ENCODE measurements around the gene CEBPZ. TPM values are rescaled to one million over a fixed set of nuclear protein-coding genes. Genes with fewer than 3 reads are reported as not detected.
A peak's percentile ranks its signal among the peaks of the same experiment; 100 is the strongest.

The CEBPZ gene
- total RNA-seq, 1 donor from 2014 or later, result 28.2 TPM

DNA sequence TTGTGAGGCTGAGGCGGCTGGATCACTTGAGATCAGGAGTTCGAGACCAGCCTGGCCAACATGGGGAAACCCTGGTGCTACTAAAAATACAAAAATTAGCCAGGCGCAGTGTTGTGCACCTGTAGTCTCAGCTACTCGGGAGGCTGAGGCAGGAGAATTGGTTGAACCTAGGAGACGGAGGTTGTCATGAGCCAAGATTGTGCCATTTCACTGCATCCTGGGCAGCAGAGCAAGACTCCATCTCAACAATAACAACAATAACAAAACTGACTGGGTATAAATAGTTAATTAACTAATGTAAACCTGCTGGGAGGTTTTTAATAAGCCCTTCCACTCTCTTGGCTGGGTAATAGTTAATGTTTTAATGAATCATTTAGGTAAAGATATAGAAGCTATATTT lies 50.8 kb downstream of the CEBPZ start:
- Mint-ChIP-seq H3K27ac (ENCODE audit: unreplicated experiment) (no peak overlapping the region), H3K27me3 (ENCODE audit: unreplicated experiment) (peaks cover 14% of the 10 kb centered on the region), H3K36me3 (ENCODE audit: unreplicated experiment) (no peaks in the 10 kb centered on the region), H3K9me3 (ENCODE audit: unreplicated experiment) (no peaks in the 10 kb centered on the region), H3K4me1 (ENCODE audit: unreplicated experiment) (no peaks in the 10 kb centered on the region), H3K4me3 (ENCODE audit: unreplicated experiment) (no peak overlapping the region)
- DNase-seq (ENCODE audit: extremely low spot score, unreplicated experiment), result no peak
- no peak for TF ChIP-seq CTCF (IDR thresholded peaks at IDR 0.05)

DNA sequence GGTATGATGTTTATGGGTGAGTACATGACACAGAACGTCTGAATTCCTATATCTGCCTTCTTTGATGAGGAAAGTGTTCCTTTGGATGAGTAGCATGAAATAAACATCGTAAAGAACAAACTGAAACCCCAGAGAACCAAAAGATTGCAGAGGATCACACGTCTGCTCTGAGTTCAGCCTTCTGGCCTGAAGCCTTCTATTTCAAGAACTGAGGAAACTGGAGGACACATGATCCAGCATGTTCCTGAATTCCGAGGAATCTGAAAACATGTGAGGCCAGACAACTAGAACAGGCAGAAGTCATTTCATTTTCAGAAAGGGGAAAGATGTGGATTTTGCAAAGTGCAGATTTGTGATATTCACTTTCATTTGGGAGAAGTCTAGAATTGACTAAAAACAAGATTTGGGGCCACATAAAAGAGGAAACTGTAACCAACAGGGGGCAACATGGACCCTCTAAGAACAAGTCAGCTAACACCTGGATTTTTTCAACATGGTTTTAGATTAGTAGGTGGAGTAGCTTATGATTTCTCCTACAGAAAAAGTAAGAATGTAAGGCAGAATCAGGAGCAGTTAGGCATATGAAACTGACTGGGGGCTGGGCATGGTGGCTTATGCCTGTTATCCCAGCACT lies 51.3 kb downstream of the CEBPZ start:
- Mint-ChIP-seq H3K27me3 (ENCODE audit: unreplicated experiment) (peaks cover 14% of the 10 kb centered on the region), H3K4me1 (ENCODE audit: unreplicated experiment) (no peaks in the 10 kb centered on the region), H3K9me3 (ENCODE audit: unreplicated experiment) (no peaks in the 10 kb centered on the region), H3K27ac (ENCODE audit: unreplicated experiment) (no peak overlapping the region), H3K4me3 (ENCODE audit: unreplicated experiment) (no peak overlapping the region), H3K36me3 (ENCODE audit: unreplicated experiment) (no peaks in the 10 kb centered on the region)
- no peak for DNase-seq (ENCODE audit: extremely low spot score, unreplicated experiment)
- no peak for TF ChIP-seq CTCF (IDR thresholded peaks at IDR 0.05)

DNA sequence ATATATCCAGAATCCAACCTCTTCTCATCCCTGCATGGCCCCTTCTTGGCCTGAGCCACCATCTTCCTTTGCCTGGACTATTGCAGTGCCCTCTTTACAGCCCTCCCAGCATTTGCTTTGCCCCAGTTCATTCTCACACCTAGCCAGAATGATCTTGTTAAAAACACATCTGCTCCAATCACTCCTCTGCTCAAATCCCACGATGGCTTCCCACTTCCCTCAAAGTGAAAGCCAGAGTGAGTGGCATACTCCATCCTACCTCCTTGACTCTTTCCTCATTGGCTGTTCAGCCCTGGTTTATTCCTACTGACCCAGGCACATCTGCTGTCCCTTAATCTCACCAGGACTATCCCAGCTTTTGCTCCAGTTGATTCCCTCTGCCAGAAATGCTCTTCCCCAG lies 57.7 kb downstream of the CEBPZ start:
- H3K9me3 Mint-ChIP-seq (ENCODE audit: unreplicated experiment), result no peaks in the 10 kb centered on the region
- H3K4me1 Mint-ChIP-seq (ENCODE audit: unreplicated experiment), result no peaks in the 10 kb centered on the region
- peak; percentile 36 for DNase-seq (ENCODE audit: extremely low spot score, unreplicated experiment)
- H3K27ac Mint-ChIP-seq (ENCODE audit: unreplicated experiment), result no peak overlapping the region
- H3K36me3 Mint-ChIP-seq (ENCODE audit: unreplicated experiment), result no peaks in the 10 kb centered on the region
- no peaks in the 10 kb centered on the region for H3K27me3 Mint-ChIP-seq (ENCODE audit: unreplicated experiment)
- no peak overlapping the region for H3K4me3 Mint-ChIP-seq (ENCODE audit: unreplicated experiment)
- no peak for TF ChIP-seq CTCF (IDR thresholded peaks at IDR 0.05)

DNA sequence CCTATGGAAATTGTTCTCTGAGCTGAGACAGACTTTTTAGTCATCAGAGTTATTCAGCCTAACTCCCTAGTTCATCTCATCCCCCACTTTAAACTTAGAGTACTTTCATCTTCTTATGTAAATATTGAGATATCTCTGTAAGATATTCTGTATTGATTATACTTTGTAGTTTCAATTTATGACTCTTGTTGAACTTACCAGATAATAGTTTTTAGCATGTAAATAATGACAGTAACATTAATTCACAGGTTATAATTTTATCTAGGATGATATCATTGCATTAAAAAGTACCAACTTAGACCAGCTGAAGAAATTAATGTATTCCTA lies 59.8 kb downstream of the CEBPZ start:
- no peak for DNase-seq (ENCODE audit: extremely low spot score, unreplicated experiment)
- Mint-ChIP-seq H3K4me3 (ENCODE audit: unreplicated experiment) (no peak overlapping the region), H3K27ac (ENCODE audit: unreplicated experiment) (no peak overlapping the region), H3K9me3 (ENCODE audit: unreplicated experiment) (no peaks in the 10 kb centered on the region), H3K36me3 (ENCODE audit: unreplicated experiment) (no peaks in the 10 kb centered on the region), H3K27me3 (ENCODE audit: unreplicated experiment) (no peaks in the 10 kb centered on the region), H3K4me1 (ENCODE audit: unreplicated experiment) (peaks cover 7% of the 10 kb centered on the region)
- TF ChIP-seq CTCF (IDR thresholded peaks at IDR 0.05), result no peak

- H3K4me1 Mint-ChIP-seq (ENCODE audit: unreplicated experiment), result peaks cover 7% of the 10 kb centered on the region
- no peaks in the 10 kb centered on the region for H3K27me3 Mint-ChIP-seq (ENCODE audit: unreplicated experiment)
- H3K9me3 Mint-ChIP-seq (ENCODE audit: unreplicated experiment), result peaks cover 7% of the 10 kb centered on the region
- peak; percentile 74 for TF ChIP-seq CTCF (IDR thresholded peaks at IDR 0.05)
- peaks cover 6% of the 10 kb centered on the region for H3K36me3 Mint-ChIP-seq (ENCODE audit: unreplicated experiment)
- H3K4me3 Mint-ChIP-seq (ENCODE audit: unreplicated experiment), result no peak overlapping the region
- no peak for DNase-seq (ENCODE audit: extremely low spot score, unreplicated experiment)
- no peak overlapping the region for H3K27ac Mint-ChIP-seq (ENCODE audit: unreplicated experiment)
These were observed 63.0 kb downstream of the CEBPZ start for GRCh38 chr2:37168217-37168981.
